NCI-H187 treated with DMSO at 0.1 percent for 48 hours (cell line): Measurements from ENCODE around the gene ARHGAP19.
"Not testable (repeated sequence)": the region's sequence is repeated elsewhere in the genome, so short reads cannot be mapped to it uniquely, and the experiment has no call there.

ENCODE experiments used
- DNase-seq: peaks from one replicate; lab custom pipeline; 2025; lab: John Stamatoyannopoulos, UW

Gene ARHGAP19

GRCh38 chr10:97321032-97321803, 28.8 kb upstream of the ARHGAP19 start:
- peak; percentile 8 for DNase-seq

GRCh38 chr10:97320480-97321031, 28.1 kb upstream of the ARHGAP19 start:
- no peak for DNase-seq

GRCh38 chr10:97319671-97320479, 27.4 kb upstream of the ARHGAP19 start:
- no peak for DNase-seq

- DNase-seq: no peak
These were observed 26.6 kb upstream of the ARHGAP19 start, which contains the start of gene FRAT1 for GRCh38 chr10:97318772-97319651. Gene FRAT1, plus strand, starts transcription at chr10:97319271. Its CDS starts 183 bp downstream, at chr10:97319454.

GRCh38 chr10:97314671-97315070, 22.2 kb upstream of the ARHGAP19 start:
- no peak for DNase-seq

GRCh38 chr10:97312897-97313296, 20.5 kb upstream of the ARHGAP19 start:
- DNase-seq: no peak

GRCh38 chr10:97311111-97311626, 18.7 kb upstream of the ARHGAP19 start:
- DNase-seq: no peak

GRCh38 chr10:97307866-97308780, 15.7 kb upstream of the ARHGAP19 start:
- no peak for DNase-seq

GRCh38 chr10:97307441-97307840, 15.0 kb upstream of the ARHGAP19 start:
- DNase-seq: no peak

- no peak for DNase-seq
These were observed 9.8 kb upstream of the ARHGAP19 start for GRCh38 chr10:97302088-97302791.

GRCh38 chr10:97300980-97301379, 8.5 kb upstream of the ARHGAP19 start:
- no peak for DNase-seq

GRCh38 chr10:97298223-97298571, 5.8 kb upstream of the ARHGAP19 start:
- no peak for DNase-seq

- no peak for DNase-seq
These were observed 5.3 kb upstream of the ARHGAP19 start for GRCh38 chr10:97297556-97298222.

- DNase-seq: no peak
These were observed 393 bp upstream of the ARHGAP19 start for GRCh38 chr10:97292862-97293198.

GRCh38 chr10:97291357-97292096, 910 bp downstream of the ARHGAP19 start:
- DNase-seq: no peak

- DNase-seq: not testable (repeated sequence)
These were observed 1.7 kb downstream of the ARHGAP19 start for GRCh38 chr10:97290576-97291356.

- DNase-seq: not testable (repeated sequence)
These were observed 2.4 kb downstream of the ARHGAP19 start for GRCh38 chr10:97290076-97290475.

GRCh38 chr10:97280783-97281182, 11.7 kb downstream of the ARHGAP19 start:
- DNase-seq: no peak
